Mesothelial cell of epicardium (in vitro differentiated cells): ENCODE results near the gene RBM10. TPM values are rescaled to one million over a fixed set of nuclear protein-coding genes. Genes with fewer than 3 reads are reported as not detected.

Experiments used
- DNase-seq, 2 experiments: peaks; one replicate each; pipeline ENCODE4 v3.0.0; 2021; ENCODE audit warnings: low spot score in 2 of 2; ENCODE audit not compliant: unreplicated experiment in 2 of 2
- H3K27ac Mint-ChIP-seq: 2 replicates; pipeline ENCODE4 v1.8.0; 2021; ENCODE audit warnings: mixed read lengths
- H3K27me3 Mint-ChIP-seq: 2 replicates; pipeline ENCODE4 v1.8.0; 2021; ENCODE audit warnings: low read depth, mixed read lengths
- H3K36me3 Mint-ChIP-seq: 2 replicates; pipeline ENCODE4 v1.8.0; 2021; ENCODE audit warnings: mixed read lengths
- H3K4me1 Mint-ChIP-seq: 2 replicates; pipeline ENCODE4 v1.8.0; 2021; ENCODE audit warnings: mixed read lengths
- H3K4me3 Mint-ChIP-seq: 2 replicates; pipeline ENCODE4 v1.8.0; 2021; ENCODE audit warnings: mild to moderate bottlenecking, moderate library complexity, mixed read lengths
- H3K9me3 Mint-ChIP-seq: 2 replicates; pipeline ENCODE4 v1.8.0; 2021; ENCODE audit warnings: mixed read lengths
- CTCF ChIP-seq: fragments of 200-600 bp; sonication (generic); IDR thresholded peaks from one replicate; pipeline ENCODE4 v1.5.0; 2021; ENCODE audit warnings: antibody characterized with exemption; ENCODE audit not compliant: unreplicated experiment
- total RNA-seq: library from RNA; stranded (reverse); gene quantifications from 3 replicates; pipeline ENCODE4 v1.2.1, GENCODE V29; 2021

The RBM10 gene
- total RNA-seq, 1 donor from 2014 or later = 58.7 TPM

- no peak for TF ChIP-seq CTCF
- peaks cover 26% of the 10 kb centered on the region for H3K36me3 Mint-ChIP-seq
- no peaks in the 10 kb centered on the region for H3K27me3 Mint-ChIP-seq
- H3K27ac Mint-ChIP-seq = peak overlapping the region; percentile 29
- peaks cover 15% of the 10 kb centered on the region for H3K4me1 Mint-ChIP-seq
- no peak for DNase-seq
- no peaks in the 10 kb centered on the region for H3K9me3 Mint-ChIP-seq
- no peak overlapping the region for H3K4me3 Mint-ChIP-seq
Measured at GRCh38 chrX:47230136-47230868, 85.3 kb downstream of the RBM10 start.

DNA sequence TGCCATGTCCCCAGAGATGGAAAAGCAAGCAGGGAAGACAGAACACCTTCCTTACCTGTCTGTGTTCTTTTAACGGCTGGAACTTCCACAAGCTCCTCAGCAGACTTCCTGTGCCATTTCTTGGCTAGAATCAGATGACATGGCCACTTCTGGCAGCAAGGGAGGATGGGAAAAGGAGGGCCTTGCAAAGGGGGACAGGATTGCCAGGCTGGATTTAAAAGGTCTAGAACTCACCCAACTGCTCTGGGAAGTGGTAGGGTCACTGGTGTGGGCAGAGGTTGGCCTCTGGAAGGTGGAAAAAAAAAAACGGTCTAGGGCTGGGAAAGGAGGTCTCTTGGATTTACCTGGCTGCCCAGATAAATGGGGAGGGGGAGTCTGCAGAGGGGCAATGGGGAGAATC is 86.1 kb downstream of the RBM10 start:
- H3K27me3 Mint-ChIP-seq = no peaks in the 10 kb centered on the region
- H3K27ac Mint-ChIP-seq = peak overlapping the region; percentile 100

GRCh38 chrX:47232197-47232802 is 87.3 kb downstream of the RBM10 start:
- Mint-ChIP-seq H3K4me3 (peak overlapping the region; percentile 95), H3K27ac (peak overlapping the region; percentile 100), H3K9me3 (no peaks in the 10 kb centered on the region), H3K36me3 (peaks cover 13% of the 10 kb centered on the region), H3K27me3 (no peaks in the 10 kb centered on the region), H3K4me1 (peaks cover 32% of the 10 kb centered on the region)
- no peak for DNase-seq
- no peak for TF ChIP-seq CTCF

More for the DNA sequence above, 86.1 kb downstream of the RBM10 start:
- H3K9me3 Mint-ChIP-seq = no peaks in the 10 kb centered on the region
- peak overlapping the region; percentile 24 for H3K4me3 Mint-ChIP-seq
- no peak for TF ChIP-seq CTCF
- H3K4me1 Mint-ChIP-seq = peaks cover 23% of the 10 kb centered on the region
- no peak for DNase-seq
- H3K36me3 Mint-ChIP-seq = peaks cover 20% of the 10 kb centered on the region

DNA sequence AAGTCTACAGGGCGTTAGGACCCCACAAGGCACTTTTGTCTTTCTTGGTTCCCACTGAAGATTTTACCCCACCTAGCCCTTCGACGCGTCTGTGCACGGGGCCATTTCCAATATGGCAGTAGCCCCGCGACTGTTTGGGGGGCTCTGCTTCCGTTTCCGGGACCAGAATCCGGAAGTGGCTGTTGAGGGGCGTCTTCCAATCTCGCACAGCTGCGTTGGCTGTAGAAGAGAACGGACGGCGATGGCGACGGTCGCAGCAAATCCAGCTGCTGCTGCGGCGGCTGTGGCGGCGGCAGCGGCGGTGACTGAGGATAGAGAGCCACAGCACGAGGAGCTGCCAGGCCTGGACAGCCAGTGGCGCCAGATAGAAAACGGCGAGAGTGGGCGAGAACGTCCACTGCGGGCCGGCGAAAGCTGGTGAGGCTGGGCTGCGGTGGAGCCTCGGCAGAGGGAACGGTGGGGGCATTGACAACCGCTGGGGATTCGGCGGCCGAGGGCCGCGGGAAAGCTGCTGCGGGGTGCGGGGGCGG is 87.8 kb downstream of the RBM10 start, which contains the start of gene USP11:
USP11 (plus strand) TSS at position 207 of the 530 bp plus-strand sequence; CDS start at position 242, 35 bp downstream.
- H3K36me3 Mint-ChIP-seq = peaks cover 13% of the 10 kb centered on the region
- peak in 1 of 2 experiments; percentile 63 for DNase-seq

More for the DNA sequence above, 87.8 kb downstream of the RBM10 start, which contains the start of gene USP11:
- H3K4me1 Mint-ChIP-seq = peaks cover 33% of the 10 kb centered on the region
- no peaks in the 10 kb centered on the region for H3K9me3 Mint-ChIP-seq
- TF ChIP-seq CTCF = no peak
- H3K27me3 Mint-ChIP-seq = no peaks in the 10 kb centered on the region
- H3K4me3 Mint-ChIP-seq = peak within 1 kb of the TSS; percentile 95
- H3K27ac Mint-ChIP-seq = peak within 1 kb of the TSS; percentile 100
